GM23338 (cell line): ENCODE data around the gene CD46. TPM values are rescaled to one million over a fixed set of nuclear protein-coding genes. Genes with fewer than 3 reads are reported as not detected.
"Not testable (repeated sequence)": the region's sequence is repeated elsewhere in the genome, so short reads cannot be mapped to it uniquely, and the experiment has no call there.

Source experiments
- ATAC-seq: fragments of 200-7000 bp; cut with Tn5 transposase; 3 replicates; pipeline ENCODE4 v1.9.1; 2020
- DNase-seq: peaks from one replicate; pipeline ENCODE4 v3.0.0-alpha.2; 2015; ENCODE audit warnings: low spot score
- H2AFZ ChIP-seq: fragments of 200-600 bp; sonication (generic); 2 replicates; pipeline ENCODE4 v1.8.0; 2016; ENCODE audit warnings: antibody characterized with exemption, mild to moderate bottlenecking, moderate library complexity
- H3F3A ChIP-seq: fragments of 200-600 bp; sonication (generic); replicated peaks from 2 replicates; pipeline ENCODE4 v1.8.0; 2017; ENCODE audit warnings: antibody characterized with exemption, mixed run types, low read depth
- H3K27ac ChIP-seq: fragments of 200-600 bp; sonication (generic); 2 replicates; pipeline ENCODE4 v1.6.1; 2016; ENCODE audit warnings: low read depth
- H3K27me3 ChIP-seq: fragments of 200-600 bp; sonication (generic); 2 replicates; pipeline ENCODE4 v1.8.0; 2016; ENCODE audit warnings: mild to moderate bottlenecking, mixed run types, moderate library complexity; ENCODE audit not compliant: insufficient read depth
- H3K36me3 ChIP-seq: fragments of 200-600 bp; sonication (generic); 2 replicates; pipeline ENCODE4 v1.8.0; 2016; ENCODE audit warnings: mild to moderate bottlenecking; ENCODE audit not compliant: insufficient read depth
- H3K4me1 ChIP-seq: fragments of 200-600 bp; sonication (generic); 2 replicates; pipeline ENCODE4 v1.8.0; 2016; ENCODE audit warnings: mild to moderate bottlenecking, moderate library complexity; ENCODE audit not compliant: insufficient read depth
- H3K4me2 ChIP-seq: fragments of 200-600 bp; sonication (generic); 2 replicates; pipeline ENCODE4 v1.7.1; 2017; ENCODE audit warnings: mixed run types
- H3K4me3 ChIP-seq: fragments of 200-600 bp; sonication (generic); 2 replicates; pipeline ENCODE4 v1.6.1; 2016; ENCODE audit warnings: mixed run types
- H3K79me2 ChIP-seq: fragments of 200-600 bp; sonication (generic); replicated peaks from 2 replicates; pipeline ENCODE4 v1.8.0; 2017; ENCODE audit warnings: mild to moderate bottlenecking; ENCODE audit not compliant: insufficient read depth
- H3K9me2 ChIP-seq: fragments of 200-600 bp; sonication (generic); 2 replicates; pipeline ENCODE4 v1.8.0; 2017; ENCODE audit not compliant: insufficient read depth
- H4K20me1 ChIP-seq: fragments of 200-600 bp; sonication (generic); replicated peaks from 2 replicates; pipeline ENCODE4 v1.8.0; 2017; ENCODE audit warnings: mild to moderate bottlenecking; ENCODE audit not compliant: insufficient read depth
- H3K27ac Mint-ChIP-seq: 2 replicates; pipeline ENCODE4 v1.8.0; 2020; ENCODE audit warnings: inconsistent platforms, mild to moderate bottlenecking, moderate library complexity, mixed read lengths
- H3K27me3 Mint-ChIP-seq: 3 replicates; pipeline ENCODE4 v1.8.0; 2022; ENCODE audit warnings: low read depth, mild to moderate bottlenecking, moderate library complexity, mixed read lengths, inconsistent platforms; ENCODE audit not compliant: insufficient read depth, poor library complexity
- H3K36me3 Mint-ChIP-seq: 3 replicates; pipeline ENCODE4 v1.8.0; 2021; ENCODE audit warnings: low read depth, mild to moderate bottlenecking, inconsistent platforms, moderate library complexity, mixed read lengths
- H3K4me1 Mint-ChIP-seq: 3 replicates; pipeline ENCODE4 v1.8.0; 2020; ENCODE audit warnings: mild to moderate bottlenecking, inconsistent platforms, mixed read lengths
- H3K4me3 Mint-ChIP-seq: 3 replicates; pipeline ENCODE4 v1.8.0; 2021; ENCODE audit warnings: moderate library complexity, mild to moderate bottlenecking, inconsistent platforms, mixed read lengths
- H3K9me3 Mint-ChIP-seq: 3 replicates; pipeline ENCODE4 v1.8.0; 2020; ENCODE audit warnings: moderate library complexity, mild to moderate bottlenecking, inconsistent platforms, mixed read lengths
- JUNB ChIP-seq: IDR thresholded peaks from one replicate; pipeline ENCODE4 v1.6.1; 2016; ENCODE audit warnings: antibody characterized with exemption; ENCODE audit not compliant: unreplicated experiment
- NANOG ChIP-seq: IDR thresholded peaks from 2 replicates; pipeline ENCODE4 v1.6.1; 2016; ENCODE audit warnings: antibody characterized with exemption, borderline replicate concordance
- STAT1 ChIP-seq: IDR thresholded peaks from one replicate; pipeline ENCODE4 v1.6.1; 2016; ENCODE audit warnings: antibody characterized with exemption; ENCODE audit not compliant: unreplicated experiment
- ZNF114 ChIP-seq: fragments of 250-450 bp; sonication (Bioruptor Pico); IDR thresholded peaks from 2 replicates; pipeline ENCODE4 v1.5.0; 2020; ENCODE audit warnings: mild to moderate bottlenecking, moderate library complexity
- polyA plus RNA-seq: library from polyadenylated mRNA; unstranded; fragments of >200 nt; fragmentation: Nextera tagmentation; extraction: Ambion mirVana; gene quantifications from 2 replicates; pipeline ENCODE4 v1.2.1, GENCODE V29; 2016
- total RNA-seq: library from RNA; depleted of rRNA; stranded (reverse); fragments of >200 nt; shearing (Covaris generic); gene quantifications from 2 replicates; pipeline ENCODE4 v1.2.3, GENCODE V29; 2014
- TF ChIP-seq, protein P1 (sequence below), 2 experiments: fragments of 200-600 bp in 1 of 2; sonication (generic) in 1 of 2; conservative IDR thresholded peaks; 2 replicates each; pipeline versions ENCODE4 v1.5.1 to v1.6.1; 2016 to 2017; ENCODE audit warnings: antibody characterized with exemption in 2 of 2, low read depth in 2 of 2, mild to moderate bottlenecking in 2 of 2, moderate library complexity in 1 of 2
- TF ChIP-seq, protein P2 (sequence below): fragments of 250-450 bp; sonication (Bioruptor Pico); IDR thresholded peaks from 2 replicates; pipeline ENCODE4 v1.5.0; 2020; ENCODE audit warnings: mild to moderate bottlenecking, moderate library complexity

CD46 gene
- total and polyA plus RNA-seq, 2 experiments from 2014 or later: 199 to 209 TPM

DNA sequence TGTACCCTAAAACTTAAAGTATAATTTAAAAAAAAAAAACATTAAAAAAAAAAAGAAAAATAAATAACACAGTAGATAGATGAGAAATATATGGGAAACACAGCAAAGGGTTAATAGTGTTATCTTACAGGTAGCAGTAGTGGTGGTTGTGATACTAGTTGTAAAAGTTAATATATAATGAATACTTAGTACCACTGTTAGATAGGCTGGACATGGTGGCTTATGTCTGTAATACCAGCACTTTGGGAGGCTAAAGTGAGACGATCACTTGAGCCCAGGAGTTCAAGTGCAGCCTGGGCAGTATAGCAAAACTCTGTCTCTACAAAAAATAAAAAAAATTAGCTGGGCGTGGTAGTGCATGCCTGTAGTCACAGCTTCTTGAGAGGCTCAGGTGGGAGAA is 32.6 kb upstream of the CD46 start (continued):
- TF ChIP-seq JUNB (no peak), ZNF114 (CRISPR knock-in tag) (no peak), STAT1 (no peak), NANOG (no peak)
- TF ChIP-seq, protein P1, sequence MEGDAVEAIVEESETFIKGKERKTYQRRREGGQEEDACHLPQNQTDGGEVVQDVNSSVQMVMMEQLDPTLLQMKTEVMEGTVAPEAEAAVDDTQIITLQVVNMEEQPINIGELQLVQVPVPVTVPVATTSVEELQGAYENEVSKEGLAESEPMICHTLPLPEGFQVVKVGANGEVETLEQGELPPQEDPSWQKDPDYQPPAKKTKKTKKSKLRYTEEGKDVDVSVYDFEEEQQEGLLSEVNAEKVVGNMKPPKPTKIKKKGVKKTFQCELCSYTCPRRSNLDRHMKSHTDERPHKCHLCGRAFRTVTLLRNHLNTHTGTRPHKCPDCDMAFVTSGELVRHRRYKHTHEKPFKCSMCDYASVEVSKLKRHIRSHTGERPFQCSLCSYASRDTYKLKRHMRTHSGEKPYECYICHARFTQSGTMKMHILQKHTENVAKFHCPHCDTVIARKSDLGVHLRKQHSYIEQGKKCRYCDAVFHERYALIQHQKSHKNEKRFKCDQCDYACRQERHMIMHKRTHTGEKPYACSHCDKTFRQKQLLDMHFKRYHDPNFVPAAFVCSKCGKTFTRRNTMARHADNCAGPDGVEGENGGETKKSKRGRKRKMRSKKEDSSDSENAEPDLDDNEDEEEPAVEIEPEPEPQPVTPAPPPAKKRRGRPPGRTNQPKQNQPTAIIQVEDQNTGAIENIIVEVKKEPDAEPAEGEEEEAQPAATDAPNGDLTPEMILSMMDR (conservative IDR thresholded peaks at IDR 0.05; ENCODE audit: low read depth in 2 of 2): no peak
- TF ChIP-seq, protein P2, sequence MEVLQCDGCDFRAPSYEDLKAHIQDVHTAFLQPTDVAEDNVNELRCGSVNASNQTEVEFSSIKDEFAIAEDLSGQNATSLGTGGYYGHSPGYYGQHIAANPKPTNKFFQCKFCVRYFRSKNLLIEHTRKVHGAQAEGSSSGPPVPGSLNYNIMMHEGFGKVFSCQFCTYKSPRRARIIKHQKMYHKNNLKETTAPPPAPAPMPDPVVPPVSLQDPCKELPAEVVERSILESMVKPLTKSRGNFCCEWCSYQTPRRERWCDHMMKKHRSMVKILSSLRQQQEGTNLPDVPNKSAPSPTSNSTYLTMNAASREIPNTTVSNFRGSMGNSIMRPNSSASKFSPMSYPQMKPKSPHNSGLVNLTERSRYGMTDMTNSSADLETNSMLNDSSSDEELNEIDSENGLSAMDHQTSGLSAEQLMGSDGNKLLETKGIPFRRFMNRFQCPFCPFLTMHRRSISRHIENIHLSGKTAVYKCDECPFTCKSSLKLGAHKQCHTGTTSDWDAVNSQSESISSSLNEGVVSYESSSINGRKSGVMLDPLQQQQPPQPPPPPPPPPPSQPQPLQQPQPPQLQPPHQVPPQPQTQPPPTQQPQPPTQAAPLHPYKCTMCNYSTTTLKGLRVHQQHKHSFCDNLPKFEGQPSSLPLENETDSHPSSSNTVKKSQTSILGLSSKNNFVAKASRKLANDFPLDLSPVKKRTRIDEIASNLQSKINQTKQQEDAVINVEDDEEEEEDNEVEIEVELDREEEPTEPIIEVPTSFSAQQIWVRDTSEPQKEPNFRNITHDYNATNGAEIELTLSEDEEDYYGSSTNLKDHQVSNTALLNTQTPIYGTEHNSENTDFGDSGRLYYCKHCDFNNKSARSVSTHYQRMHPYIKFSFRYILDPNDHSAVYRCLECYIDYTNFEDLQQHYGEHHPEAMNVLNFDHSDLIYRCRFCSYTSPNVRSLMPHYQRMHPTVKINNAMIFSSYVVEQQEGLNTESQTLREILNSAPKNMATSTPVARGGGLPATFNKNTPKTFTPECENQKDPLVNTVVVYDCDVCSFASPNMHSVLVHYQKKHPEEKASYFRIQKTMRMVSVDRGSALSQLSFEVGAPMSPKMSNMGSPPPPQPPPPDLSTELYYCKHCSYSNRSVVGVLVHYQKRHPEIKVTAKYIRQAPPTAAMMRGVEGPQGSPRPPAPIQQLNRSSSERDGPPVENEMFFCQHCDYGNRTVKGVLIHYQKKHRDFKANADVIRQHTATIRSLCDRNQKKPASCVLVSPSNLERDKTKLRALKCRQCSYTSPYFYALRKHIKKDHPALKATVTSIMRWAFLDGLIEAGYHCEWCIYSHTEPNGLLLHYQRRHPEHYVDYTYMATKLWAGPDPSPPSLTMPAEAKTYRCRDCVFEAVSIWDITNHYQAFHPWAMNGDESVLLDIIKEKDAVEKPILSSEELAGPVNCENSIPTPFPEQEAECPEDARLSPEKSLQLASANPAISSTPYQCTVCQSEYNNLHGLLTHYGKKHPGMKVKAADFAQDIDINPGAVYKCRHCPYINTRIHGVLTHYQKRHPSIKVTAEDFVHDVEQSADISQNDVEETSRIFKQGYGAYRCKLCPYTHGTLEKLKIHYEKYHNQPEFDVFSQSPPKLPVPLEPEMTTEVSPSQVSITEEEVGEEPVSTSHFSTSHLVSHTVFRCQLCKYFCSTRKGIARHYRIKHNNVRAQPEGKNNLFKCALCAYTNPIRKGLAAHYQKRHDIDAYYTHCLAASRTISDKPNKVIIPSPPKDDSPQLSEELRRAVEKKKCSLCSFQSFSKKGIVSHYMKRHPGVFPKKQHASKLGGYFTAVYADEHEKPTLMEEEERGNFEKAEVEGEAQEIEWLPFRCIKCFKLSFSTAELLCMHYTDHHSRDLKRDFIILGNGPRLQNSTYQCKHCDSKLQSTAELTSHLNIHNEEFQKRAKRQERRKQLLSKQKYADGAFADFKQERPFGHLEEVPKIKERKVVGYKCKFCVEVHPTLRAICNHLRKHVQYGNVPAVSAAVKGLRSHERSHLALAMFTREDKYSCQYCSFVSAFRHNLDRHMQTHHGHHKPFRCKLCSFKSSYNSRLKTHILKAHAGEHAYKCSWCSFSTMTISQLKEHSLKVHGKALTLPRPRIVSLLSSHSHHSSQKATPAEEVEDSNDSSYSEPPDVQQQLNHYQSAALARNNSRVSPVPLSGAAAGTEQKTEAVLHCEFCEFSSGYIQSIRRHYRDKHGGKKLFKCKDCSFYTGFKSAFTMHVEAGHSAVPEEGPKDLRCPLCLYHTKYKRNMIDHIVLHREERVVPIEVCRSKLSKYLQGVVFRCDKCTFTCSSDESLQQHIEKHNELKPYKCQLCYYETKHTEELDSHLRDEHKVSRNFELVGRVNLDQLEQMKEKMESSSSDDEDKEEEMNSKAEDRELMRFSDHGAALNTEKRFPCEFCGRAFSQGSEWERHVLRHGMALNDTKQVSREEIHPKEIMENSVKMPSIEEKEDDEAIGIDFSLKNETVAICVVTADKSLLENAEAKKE (CRISPR knock-in tag): no peak

DNA sequence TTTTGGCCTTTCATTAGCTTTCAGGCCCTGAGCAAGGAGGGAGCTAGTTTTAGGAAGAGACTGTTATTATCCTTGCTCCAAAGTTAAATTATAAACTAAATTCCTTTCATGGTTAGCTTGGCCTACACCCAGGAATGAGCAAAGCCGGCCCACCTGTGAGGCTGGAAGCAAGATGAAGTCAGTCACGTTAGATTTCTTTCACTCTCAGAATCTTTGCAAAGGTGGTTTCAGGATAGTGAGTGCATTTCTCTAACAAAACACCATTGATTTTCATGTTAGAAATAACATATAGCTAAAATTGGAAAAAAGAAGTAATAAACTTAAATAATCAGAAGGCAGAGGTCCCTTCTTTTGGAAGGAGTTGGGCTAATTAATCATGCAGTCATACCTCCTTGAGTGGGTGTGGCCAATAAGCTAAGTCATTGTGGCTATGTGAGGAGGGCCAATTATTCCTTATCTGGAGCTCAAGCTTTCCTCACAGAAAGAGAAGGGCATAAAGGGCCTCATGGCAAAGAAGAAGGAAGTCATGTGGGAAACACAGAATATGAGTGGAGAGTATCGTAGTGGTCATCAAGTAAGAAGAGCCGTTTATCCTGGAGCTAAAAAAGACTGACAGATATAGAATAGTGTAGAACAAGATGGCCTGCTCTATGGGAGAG is 23.5 kb upstream of the CD46 start:
- not testable (repeated sequence) for H3K27ac ChIP-seq, H3K4me1 Mint-ChIP-seq, ATAC-seq, H4K20me1 ChIP-seq, H3F3A ChIP-seq, DNase-seq, H3K9me2 ChIP-seq, H3K27me3 ChIP-seq, H2AFZ ChIP-seq, H3K27me3 Mint-ChIP-seq, H3K36me3 ChIP-seq, H3K79me2 ChIP-seq, H3K4me3 ChIP-seq, H3K4me1 ChIP-seq, H3K4me3 Mint-ChIP-seq, H3K4me2 ChIP-seq, H3K27ac Mint-ChIP-seq
- peaks cover 39% of the 10 kb centered on the region for H3K36me3 Mint-ChIP-seq
- H3K9me3 Mint-ChIP-seq: peaks cover 32% of the 10 kb centered on the region

DNA sequence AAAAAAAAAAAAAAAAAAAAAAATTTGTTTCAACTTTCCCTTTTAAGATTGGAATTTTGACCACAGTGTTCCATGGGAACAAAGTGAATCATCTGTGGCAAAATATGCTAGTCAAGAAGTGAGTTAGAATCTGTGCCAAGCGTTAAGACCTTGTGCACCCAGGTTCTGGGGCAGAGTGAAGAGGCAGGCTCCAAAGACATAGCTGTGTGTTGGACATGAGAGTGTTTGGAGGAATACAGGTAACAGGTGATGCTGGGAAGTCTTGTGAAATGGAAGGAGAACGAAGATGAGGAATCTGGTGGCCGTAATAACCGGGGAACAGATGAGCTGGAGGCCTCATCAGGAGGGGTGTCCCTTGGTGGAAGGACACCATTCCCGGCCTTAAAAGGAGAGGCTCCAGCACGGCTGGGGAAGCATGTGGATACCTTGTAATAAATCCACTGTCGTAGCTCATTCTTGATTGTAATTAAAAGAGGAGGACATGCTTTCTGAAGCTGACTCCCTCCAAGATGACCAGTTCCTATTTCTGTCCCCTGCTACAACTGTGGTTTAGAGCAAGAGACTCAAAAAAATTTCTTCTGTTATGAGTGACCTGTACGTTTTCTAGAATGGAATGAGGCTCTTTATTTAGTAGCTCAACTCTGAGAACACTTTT is 14.2 kb upstream of the CD46 start:
- not testable (repeated sequence) for H3K79me2 ChIP-seq, H3K27me3 Mint-ChIP-seq, H3F3A ChIP-seq, ATAC-seq, H3K36me3 ChIP-seq, H3K4me2 ChIP-seq, H3K27ac Mint-ChIP-seq, H3K9me2 ChIP-seq, H2AFZ ChIP-seq, H3K4me1 ChIP-seq, H3K4me3 ChIP-seq, DNase-seq, H4K20me1 ChIP-seq, H3K4me3 Mint-ChIP-seq, H3K4me1 Mint-ChIP-seq, H3K27me3 ChIP-seq, H3K27ac ChIP-seq
- Mint-ChIP-seq H3K9me3 (peaks cover 27% of the 10 kb centered on the region), H3K36me3 (peaks cover 15% of the 10 kb centered on the region)

DNA sequence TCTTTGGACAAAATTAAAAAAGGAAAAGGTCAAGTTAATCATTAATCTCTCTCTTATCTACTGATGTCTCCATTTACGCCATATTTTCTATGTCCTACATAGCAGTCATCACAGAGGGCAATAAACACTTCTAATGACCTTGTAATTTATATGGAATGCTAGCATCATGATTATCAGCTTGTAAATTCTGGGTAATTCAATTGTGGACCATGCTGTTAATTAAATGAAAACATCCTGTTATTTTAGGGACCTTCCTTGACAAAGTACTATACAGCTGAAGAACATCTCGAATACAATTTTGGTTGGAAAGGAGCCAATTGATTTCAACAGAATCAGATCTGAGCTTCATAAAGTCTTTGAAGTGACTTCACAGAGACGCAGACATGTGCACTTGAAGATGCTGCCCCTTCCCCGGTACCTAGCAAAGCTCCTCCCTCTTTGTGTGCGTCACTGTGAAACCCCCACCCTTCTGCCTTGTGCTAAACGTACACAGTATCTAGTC is 13.6 kb upstream of the CD46 start:
- H3K4me3 Mint-ChIP-seq, H3F3A ChIP-seq, H3K27me3 Mint-ChIP-seq, DNase-seq, H3K27me3 ChIP-seq, H3K4me2 ChIP-seq, H3K4me1 Mint-ChIP-seq, H3K27ac ChIP-seq, H3K4me3 ChIP-seq, ATAC-seq, H2AFZ ChIP-seq, H3K79me2 ChIP-seq, H4K20me1 ChIP-seq, H3K36me3 ChIP-seq, H3K27ac Mint-ChIP-seq, H3K9me2 ChIP-seq, H3K4me1 ChIP-seq: not testable (repeated sequence)
- Mint-ChIP-seq H3K9me3 (peaks cover 27% of the 10 kb centered on the region), H3K36me3 (peaks cover 15% of the 10 kb centered on the region)
